Measurements from ENCODE around the gene CEP72. TPM values are rescaled to one million over a fixed set of nuclear protein-coding genes. Genes with fewer than 3 reads are reported as not detected.
A peak's percentile ranks its signal among the peaks of the same experiment; 100 is the strongest.
"Not testable (repeated sequence)": the region's sequence is repeated elsewhere in the genome, so short reads cannot be mapped to it uniquely, and the experiment has no call there.

CEP72 gene
- total RNA-seq, 2 donors from 2014 or later = 8.5 to 11.4 TPM

DNA sequence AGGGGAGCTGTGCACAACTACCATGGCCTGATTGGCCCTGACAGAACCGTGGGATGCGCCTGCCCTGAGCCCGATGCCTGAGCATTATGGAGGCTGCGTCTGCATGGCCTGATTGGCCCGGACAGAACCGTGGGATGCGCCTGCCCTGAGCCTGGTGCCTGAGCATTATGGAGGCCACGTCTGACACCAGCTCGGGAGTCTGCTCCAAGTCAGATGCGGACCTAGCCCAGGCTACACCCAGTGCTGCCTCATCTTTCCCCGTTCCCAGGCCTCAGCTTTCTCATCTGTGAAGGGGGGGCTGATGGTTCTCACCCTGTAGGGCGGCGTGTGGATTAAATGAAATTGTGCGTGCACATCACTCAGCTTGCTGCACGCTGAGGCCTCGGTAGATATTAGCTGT, 7.3 kb downstream of the CEP72 start:
- no peak for DNase-seq
- no peak overlapping the region for H3K4me3 Mint-ChIP-seq
- peaks cover 19% of the 10 kb centered on the region for H3K4me1 Mint-ChIP-seq
- no peaks in the 10 kb centered on the region for H3K9me3 ChIP-seq (ENCODE audit: control insufficient read depth, low read length, poor library complexity, severe bottlenecking)
- ATAC-seq = no peak
- peaks cover 7% of the 10 kb centered on the region for H3K36me3 Mint-ChIP-seq (ENCODE audit: low read depth)
- H3K27ac Mint-ChIP-seq = peak overlapping the region; percentile 47
- H3K27me3 Mint-ChIP-seq = no peaks in the 10 kb centered on the region

GRCh38 chr5:620152-620551, 8.0 kb downstream of the CEP72 start:
- DNase-seq (peak in 1 of 3 donors; percentile 1), ATAC-seq (no peak)
- Mint-ChIP-seq H3K4me3 (no peak overlapping the region), H3K36me3 (ENCODE audit: low read depth) (peaks cover 7% of the 10 kb centered on the region), H3K27ac (peak overlapping the region; percentile 47), H3K4me1 (peaks cover 17% of the 10 kb centered on the region), H3K27me3 (no peaks in the 10 kb centered on the region)
- H3K9me3 ChIP-seq (ENCODE audit: control insufficient read depth, low read length, poor library complexity, severe bottlenecking) = no peaks in the 10 kb centered on the region

DNA sequence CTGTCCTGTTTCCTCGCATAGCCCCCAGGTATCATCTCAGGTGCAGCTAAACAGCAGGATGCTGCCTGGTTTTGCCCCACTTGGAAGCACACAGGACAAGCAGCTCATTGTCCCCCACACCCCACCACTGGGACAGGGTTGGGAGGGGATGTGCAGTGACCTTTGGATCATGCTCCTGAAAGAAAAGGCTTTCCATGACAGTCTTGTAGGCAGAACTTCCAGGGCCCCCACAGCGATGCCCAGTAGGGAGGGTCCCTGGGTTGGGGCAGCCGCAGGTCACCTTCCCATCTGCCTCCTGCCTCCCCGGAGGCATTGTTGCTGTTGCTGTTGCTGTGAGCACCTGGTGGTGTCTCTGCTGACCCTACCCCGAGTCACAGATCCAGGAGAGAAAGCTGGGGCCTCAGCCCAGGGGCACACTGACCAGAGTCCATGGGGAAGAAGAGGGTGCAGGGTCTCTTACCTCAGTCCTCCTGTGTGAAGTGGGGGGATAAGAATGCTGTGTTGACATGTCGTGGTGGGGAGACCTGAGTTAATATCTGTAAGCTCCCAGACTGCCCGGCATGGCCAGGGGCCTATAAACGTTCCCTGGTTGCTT, 8.5 kb downstream of the CEP72 start:
- H3K36me3 Mint-ChIP-seq (ENCODE audit: low read depth) = peaks cover 7% of the 10 kb centered on the region
- no peak overlapping the region for H3K27ac Mint-ChIP-seq

GRCh38 chr5:621341-621761, 9.2 kb downstream of the CEP72 start:
- Mint-ChIP-seq H3K27ac (no peak overlapping the region), H3K4me3 (no peak overlapping the region), H3K27me3 (no peaks in the 10 kb centered on the region), H3K4me1 (peaks cover 14% of the 10 kb centered on the region), H3K36me3 (ENCODE audit: low read depth) (peaks cover 8% of the 10 kb centered on the region)
- H3K9me3 ChIP-seq (ENCODE audit: control insufficient read depth, low read length, poor library complexity, severe bottlenecking) = no peaks in the 10 kb centered on the region
- DNase-seq = peak in 1 of 3 donors; percentile 1
- no peak for ATAC-seq

More for the DNA sequence above, 8.5 kb downstream of the CEP72 start:
- no peak overlapping the region for H3K4me3 Mint-ChIP-seq
- H3K27me3 Mint-ChIP-seq = no peaks in the 10 kb centered on the region
- ATAC-seq (no peak), DNase-seq (peak in 1 of 3 donors; percentile 2)
- H3K4me1 Mint-ChIP-seq = peaks cover 13% of the 10 kb centered on the region
- H3K9me3 ChIP-seq (ENCODE audit: control insufficient read depth, low read length, poor library complexity, severe bottlenecking) = no peaks in the 10 kb centered on the region

- H3K4me1 Mint-ChIP-seq = peaks cover 13% of the 10 kb centered on the region
- DNase-seq (peak in 1 of 3 donors; percentile 3), ATAC-seq (no peak)
- H3K36me3 Mint-ChIP-seq (ENCODE audit: low read depth) = peaks cover 8% of the 10 kb centered on the region
- no peak overlapping the region for H3K27ac Mint-ChIP-seq
- no peaks in the 10 kb centered on the region for H3K27me3 Mint-ChIP-seq
- H3K4me3 Mint-ChIP-seq = no peak overlapping the region
- H3K9me3 ChIP-seq (ENCODE audit: control insufficient read depth, low read length, poor library complexity, severe bottlenecking) = no peaks in the 10 kb centered on the region
Measured at GRCh38 chr5:622359-622758, 10.2 kb downstream of the CEP72 start.

- DNase-seq = peak in 1 of 3 donors; percentile 1
- peaks cover 6% of the 10 kb centered on the region for H3K36me3 Mint-ChIP-seq (ENCODE audit: low read depth)
- no peak overlapping the region for H3K27ac Mint-ChIP-seq
Measured at GRCh38 chr5:622946-623522, 10.9 kb downstream of the CEP72 start.

GRCh38 chr5:623531-623930, 11.4 kb downstream of the CEP72 start:
- Mint-ChIP-seq H3K36me3 (ENCODE audit: low read depth) (peaks cover 5% of the 10 kb centered on the region), H3K4me1 (peaks cover 9% of the 10 kb centered on the region), H3K27ac (no peak overlapping the region), H3K27me3 (no peaks in the 10 kb centered on the region), H3K4me3 (peak overlapping the region; percentile 41)
- ATAC-seq (no peak), DNase-seq (no peak)
- no peaks in the 10 kb centered on the region for H3K9me3 ChIP-seq (ENCODE audit: control insufficient read depth, low read length, poor library complexity, severe bottlenecking)

More at GRCh38 chr5:622946-623522, 10.9 kb downstream of the CEP72 start:
- ATAC-seq = no peak
- no peaks in the 10 kb centered on the region for H3K9me3 ChIP-seq (ENCODE audit: control insufficient read depth, low read length, poor library complexity, severe bottlenecking)
- Mint-ChIP-seq H3K4me1 (peaks cover 10% of the 10 kb centered on the region), H3K27me3 (no peaks in the 10 kb centered on the region), H3K4me3 (peak overlapping the region; percentile 41)

DNA sequence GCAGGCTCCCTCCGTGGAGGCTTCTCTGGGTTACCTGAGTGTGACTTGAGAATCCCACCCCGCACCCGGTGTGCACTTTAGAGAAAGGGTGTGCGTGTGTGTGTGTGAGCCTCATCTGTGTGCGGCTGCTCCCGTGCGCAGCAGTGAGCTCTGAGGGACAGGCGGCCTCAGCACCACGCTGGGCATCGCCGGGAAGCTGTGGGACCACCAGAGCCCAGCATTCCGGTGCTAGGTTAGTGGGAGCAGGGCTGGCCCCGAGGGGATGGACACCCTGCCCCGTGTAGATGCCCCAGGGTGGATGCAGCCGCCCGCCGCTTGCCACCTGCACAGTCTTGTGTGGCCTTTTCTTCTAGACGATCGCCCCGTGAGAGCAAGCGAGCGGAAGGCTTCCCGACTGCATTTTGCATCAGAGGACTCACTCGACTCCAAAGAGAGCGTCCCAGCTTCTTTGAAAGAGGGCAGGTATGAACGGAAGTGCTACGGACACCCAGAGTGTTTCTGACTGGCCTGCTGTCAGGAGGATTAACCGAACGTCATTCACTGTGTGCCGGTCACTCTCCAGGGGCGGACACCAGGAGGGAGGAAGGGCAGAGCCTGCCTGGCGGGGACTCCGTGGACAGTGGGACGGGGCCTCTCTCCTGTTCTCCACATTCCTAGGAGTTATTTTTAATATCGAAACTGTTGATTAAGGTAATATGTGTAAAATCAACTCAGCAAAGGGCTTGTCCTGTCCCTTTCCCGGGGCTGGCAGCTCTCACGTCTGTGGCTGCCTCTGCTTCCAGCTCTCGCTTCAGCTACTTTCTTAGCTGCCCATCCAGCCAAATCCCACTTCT, 12.2 kb downstream of the CEP72 start:
- ATAC-seq = no peak
- peak in 1 of 3 donors; percentile 4 for DNase-seq
- no peak overlapping the region for H3K4me3 Mint-ChIP-seq

DNA sequence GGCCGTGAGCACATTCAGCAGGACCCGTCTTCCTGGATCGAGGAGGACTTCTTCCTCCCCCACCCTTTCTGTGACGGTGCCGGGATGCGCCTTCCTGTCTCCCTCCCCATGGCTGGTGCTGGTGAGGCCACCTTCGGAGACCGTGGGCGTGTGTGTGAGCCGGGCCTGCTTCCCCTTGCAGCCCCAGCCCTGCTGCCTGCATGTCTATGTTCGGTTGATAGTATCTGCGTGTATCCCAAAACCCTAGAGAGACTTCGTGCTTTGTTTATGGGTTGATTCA, 12.8 kb downstream of the CEP72 start:
- no peak for DNase-seq
- no peaks in the 10 kb centered on the region for H3K27me3 Mint-ChIP-seq
- no peak overlapping the region for H3K27ac Mint-ChIP-seq
- H3K4me1 Mint-ChIP-seq = peaks cover 9% of the 10 kb centered on the region
- no peak overlapping the region for H3K4me3 Mint-ChIP-seq
- H3K36me3 Mint-ChIP-seq (ENCODE audit: low read depth) = peaks cover 5% of the 10 kb centered on the region
- ATAC-seq = no peak
- H3K9me3 ChIP-seq (ENCODE audit: control insufficient read depth, low read length, poor library complexity, severe bottlenecking) = no peaks in the 10 kb centered on the region

More for the DNA sequence above, 12.2 kb downstream of the CEP72 start:
- no peak overlapping the region for H3K27ac Mint-ChIP-seq
- no peaks in the 10 kb centered on the region for H3K9me3 ChIP-seq (ENCODE audit: control insufficient read depth, low read length, poor library complexity, severe bottlenecking)
- peaks cover 5% of the 10 kb centered on the region for H3K36me3 Mint-ChIP-seq (ENCODE audit: low read depth)
- no peaks in the 10 kb centered on the region for H3K27me3 Mint-ChIP-seq
- H3K4me1 Mint-ChIP-seq = peaks cover 9% of the 10 kb centered on the region

DNA sequence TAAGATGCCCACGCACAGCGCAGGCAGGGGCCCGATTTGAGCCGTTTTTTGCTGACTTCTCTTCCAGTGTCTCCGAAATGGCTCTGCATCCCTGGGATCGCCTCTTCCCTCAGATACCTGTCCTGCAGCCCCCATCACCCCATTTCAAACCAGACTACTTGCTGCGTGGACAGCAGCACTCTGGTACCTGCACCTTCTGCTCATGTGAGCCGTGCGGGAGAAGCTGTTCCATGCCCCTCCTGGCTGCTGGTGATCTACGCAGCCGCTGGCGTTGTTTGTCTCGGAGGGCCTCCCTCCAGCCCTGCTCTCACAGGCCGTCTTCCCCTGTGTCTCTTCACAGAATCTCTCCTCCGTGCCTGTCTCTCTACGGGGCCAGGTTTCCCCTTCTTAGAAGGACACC, 13.4 kb downstream of the CEP72 start:
- peaks cover 9% of the 10 kb centered on the region for H3K4me1 Mint-ChIP-seq
- ATAC-seq = no peak
- no peak overlapping the region for H3K27ac Mint-ChIP-seq
- peak in 1 of 3 donors; percentile 1 for DNase-seq
- no peaks in the 10 kb centered on the region for H3K27me3 Mint-ChIP-seq
- H3K9me3 ChIP-seq (ENCODE audit: control insufficient read depth, low read length, poor library complexity, severe bottlenecking) = no peaks in the 10 kb centered on the region
- no peak overlapping the region for H3K4me3 Mint-ChIP-seq
- H3K36me3 Mint-ChIP-seq (ENCODE audit: low read depth) = peaks cover 3% of the 10 kb centered on the region

DNA sequence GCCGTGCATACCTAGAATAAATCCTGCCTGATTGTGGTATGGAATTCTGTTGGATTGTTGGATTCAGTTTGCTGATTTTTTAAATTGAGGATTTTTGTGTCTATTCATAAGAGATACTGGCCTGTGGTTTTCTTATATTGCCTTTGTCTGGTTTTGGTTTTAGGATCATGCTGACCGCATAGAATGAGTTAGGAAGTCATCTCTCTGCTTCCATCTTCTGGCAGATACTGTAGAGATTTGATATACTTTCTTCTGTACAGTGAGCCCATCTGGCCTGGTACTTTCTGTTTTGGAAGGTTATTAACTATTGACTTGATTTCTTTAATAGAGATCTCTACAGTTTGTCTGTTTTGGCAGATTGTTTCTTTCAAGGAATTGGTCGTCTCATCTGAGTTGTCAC, 14.7 kb downstream of the CEP72 start:
- Mint-ChIP-seq H3K27ac (no peak overlapping the region), H3K4me1 (peaks cover 9% of the 10 kb centered on the region), H3K4me3 (no peak overlapping the region), H3K27me3 (no peaks in the 10 kb centered on the region), H3K36me3 (ENCODE audit: low read depth) (peaks cover 3% of the 10 kb centered on the region)
- ATAC-seq (no peak), DNase-seq (no peak)
- no peaks in the 10 kb centered on the region for H3K9me3 ChIP-seq (ENCODE audit: control insufficient read depth, low read length, poor library complexity, severe bottlenecking)

- Mint-ChIP-seq H3K27me3 (no peaks in the 10 kb centered on the region), H3K4me1 (peaks cover 9% of the 10 kb centered on the region), H3K36me3 (ENCODE audit: low read depth) (peaks cover 3% of the 10 kb centered on the region), H3K27ac (no peak overlapping the region), H3K4me3 (no peak overlapping the region)
- no peak for ATAC-seq
- no peaks in the 10 kb centered on the region for H3K9me3 ChIP-seq (ENCODE audit: control insufficient read depth, low read length, poor library complexity, severe bottlenecking)
- no peak for DNase-seq
Measured at GRCh38 chr5:627840-628239, 15.7 kb downstream of the CEP72 start.

GRCh38 chr5:628351-629205, 16.4 kb downstream of the CEP72 start:
- H3K9me3 ChIP-seq (ENCODE audit: control insufficient read depth, low read length, poor library complexity, severe bottlenecking); H3K4me3 Mint-ChIP-seq; H3K27me3 Mint-ChIP-seq; H3K27ac Mint-ChIP-seq; H3K36me3 Mint-ChIP-seq (ENCODE audit: low read depth); H3K4me1 Mint-ChIP-seq; ATAC-seq: not testable (repeated sequence)
- peak in 1 of 3 donors; percentile 6 for DNase-seq
